NCI-H2196 treated with DMSO at 0.1 percent for 48 hours (cell line): ENCODE data around the gene PGGHG.
A peak's percentile ranks its signal among the peaks of the same experiment; 100 is the strongest.

Experiments used
- DNase-seq: peaks from one replicate; lab custom pipeline; 2025; ENCODE audit not compliant: unreplicated experiment; lab: John Stamatoyannopoulos, UW

Gene PGGHG

GRCh38 chr11:288478-289397 lies at the start of gene PGGHG:
TSS of gene PGGHG (plus strand) at chr11:289126. CDS start at chr11:289817, 691 bp downstream.
- DNase-seq, result peak; percentile 6

- DNase-seq, result no peak
These were observed 48.6 kb upstream of the PGGHG start for GRCh38 chr11:240315-240714.

- DNase-seq, result no peak
These were observed 47.3 kb upstream of the PGGHG start for GRCh38 chr11:241634-242033.

GRCh38 chr11:244376-244775 lies 44.5 kb upstream of the PGGHG start:
- no peak for DNase-seq

- no peak for DNase-seq
These were observed 39.9 kb upstream of the PGGHG start for GRCh38 chr11:249062-249461.

- DNase-seq, result no peak
These were observed 38.7 kb upstream of the PGGHG start for GRCh38 chr11:250274-250673.

GRCh38 chr11:250740-251299 lies 38.1 kb upstream of the PGGHG start:
- DNase-seq, result peak; percentile 36

- no peak for DNase-seq
These were observed 37.4 kb upstream of the PGGHG start for GRCh38 chr11:251550-251949.

- no peak for DNase-seq
These were observed 36.3 kb upstream of the PGGHG start for GRCh38 chr11:252666-253065.

- no peak for DNase-seq
These were observed 35.6 kb upstream of the PGGHG start for GRCh38 chr11:253160-253885.

GRCh38 chr11:253886-254270 lies 35.0 kb upstream of the PGGHG start:
- no peak for DNase-seq

- DNase-seq, result no peak
These were observed 33.8 kb upstream of the PGGHG start for GRCh38 chr11:255176-255575.

- no peak for DNase-seq
These were observed 33.1 kb upstream of the PGGHG start for GRCh38 chr11:255816-256215.

GRCh38 chr11:256952-257737 lies 31.8 kb upstream of the PGGHG start:
- no peak for DNase-seq

GRCh38 chr11:257766-258493 lies 31.0 kb upstream of the PGGHG start:
- no peak for DNase-seq

- no peak for DNase-seq
These were observed 29.5 kb upstream of the PGGHG start for GRCh38 chr11:259413-259812.

GRCh38 chr11:261624-262023 lies 27.3 kb upstream of the PGGHG start:
- no peak for DNase-seq

- DNase-seq, result no peak
These were observed 22.1 kb upstream of the PGGHG start for GRCh38 chr11:266676-267439.

- no peak for DNase-seq
These were observed 21.4 kb upstream of the PGGHG start for GRCh38 chr11:267491-267994.
